ENCODE measurements around the gene GPRC5B.

- TF ChIP-seq NFIC (IDR thresholded peaks at IDR 0.05) = no peak
- TF ChIP-seq FOXM1 (IDR thresholded peaks at IDR 0.05; ENCODE audit: borderline replicate concordance, low read depth) = no peak
- no peak for TF ChIP-seq EGR1 (IDR thresholded peaks at IDR 0.05)
- TF ChIP-seq TAF1 (IDR thresholded peaks at IDR 0.05; ENCODE audit: low read depth) = no peak
- TF ChIP-seq USF1 (IDR thresholded peaks at IDR 0.05) = no peak
- TF ChIP-seq RAD21 (IDR thresholded peaks at IDR 0.05; ENCODE audit: low read depth) = no peak
- TF ChIP-seq YY1 (IDR thresholded peaks at IDR 0.05; ENCODE audit: low read depth) = no peak
- no peak for TF ChIP-seq CEBPB (IDR thresholded peaks at IDR 0.05)
- no peak for TF ChIP-seq MAX (IDR thresholded peaks at IDR 0.05)
- no peak for TF ChIP-seq ZBTB7A (IDR thresholded peaks at IDR 0.05; ENCODE audit: low read depth)
- no peak for TF ChIP-seq EP300 (IDR thresholded peaks at IDR 0.05; ENCODE audit: borderline replicate concordance)
These were observed 13.5 kb upstream of the GPRC5B start for GRCh38 chr16:19898166-19898565.

All from Ishikawa (cell line).